PFSK-1 (cell line): ENCODE measurements around the gene RUNX1.

ENCODE experiments used
- FOXP2 ChIP-seq: optimal IDR thresholded peaks from 2 replicates; pipeline ENCODE3; 2011; ENCODE audit warnings: borderline replicate concordance, control low read depth, inconsistent platforms; ENCODE audit not compliant: insufficient read depth; ENCODE audit errors: extremely low read length, extremely low read depth
- POLR2AphosphoS5 ChIP-seq: IDR thresholded peaks from 2 replicates; pipeline ENCODE4 v1.6.1; 2012; ENCODE audit warnings: low read depth, mild to moderate bottlenecking, control low read depth, low read length, moderate library complexity
- SIN3A ChIP-seq: IDR thresholded peaks from 2 replicates; pipeline ENCODE4 v1.6.1; 2012; ENCODE audit warnings: mild to moderate bottlenecking, low read length, moderate library complexity, borderline replicate concordance; ENCODE audit not compliant: insufficient read depth
- TAF1 ChIP-seq: IDR thresholded peaks from 2 replicates; pipeline ENCODE4 v1.6.1; 2012; ENCODE audit warnings: low read length, control low read depth, borderline replicate concordance; ENCODE audit not compliant: insufficient read depth
- TF ChIP-seq, protein P1 (sequence below), 2 experiments: IDR thresholded peaks; 2 replicates each; pipeline versions ENCODE4 v1.6.1 to v1.8.0; 2011 to 2012; ENCODE audit warnings: low read depth in 2 of 2, low read length in 2 of 2, control low read depth in 1 of 2, inconsistent platforms in 1 of 2, mild to moderate bottlenecking in 1 of 2, moderate library complexity in 1 of 2; ENCODE audit not compliant: insufficient read depth in 1 of 2

RUNX1 gene

DNA sequence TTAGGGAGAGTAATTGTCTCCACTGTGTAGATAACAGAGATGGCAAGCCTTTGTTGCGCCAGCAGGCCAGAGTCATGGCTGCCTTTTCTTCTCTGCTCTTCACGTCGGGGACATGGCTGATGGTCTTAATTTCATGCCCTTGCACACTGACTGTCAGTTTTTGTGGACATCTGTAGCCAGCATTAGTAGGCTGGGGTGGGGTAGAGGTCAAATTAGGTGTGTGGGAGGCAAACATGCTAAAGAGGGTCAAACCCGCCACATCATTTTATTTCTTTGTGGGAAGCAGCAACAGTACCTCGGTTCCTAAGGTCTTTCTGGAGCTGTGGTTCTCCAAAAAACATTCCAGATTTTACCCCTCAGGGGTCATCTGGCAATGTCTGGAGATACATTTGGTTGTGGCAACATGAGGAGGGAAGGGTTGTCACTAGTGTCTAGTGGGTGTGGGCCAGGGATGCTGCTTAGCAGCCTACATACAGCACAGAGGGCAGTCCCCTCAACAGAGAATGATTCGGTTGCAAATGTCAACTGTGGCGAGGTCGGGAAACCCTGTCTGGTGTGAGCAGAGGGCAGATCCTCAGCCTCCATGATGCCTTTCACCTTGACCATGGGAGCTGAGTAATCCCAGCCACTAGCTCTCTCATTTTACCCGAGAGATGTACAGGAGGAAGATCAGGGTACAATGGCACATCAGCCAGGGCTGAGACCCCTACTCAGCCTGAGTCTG is 14.7 kb downstream of the RUNX1 start:
- TF ChIP-seq SIN3A (no peak), POLR2AphosphoS5 (no peak), FOXP2 (no peak), TAF1 (no peak)
- TF ChIP-seq, protein P1, sequence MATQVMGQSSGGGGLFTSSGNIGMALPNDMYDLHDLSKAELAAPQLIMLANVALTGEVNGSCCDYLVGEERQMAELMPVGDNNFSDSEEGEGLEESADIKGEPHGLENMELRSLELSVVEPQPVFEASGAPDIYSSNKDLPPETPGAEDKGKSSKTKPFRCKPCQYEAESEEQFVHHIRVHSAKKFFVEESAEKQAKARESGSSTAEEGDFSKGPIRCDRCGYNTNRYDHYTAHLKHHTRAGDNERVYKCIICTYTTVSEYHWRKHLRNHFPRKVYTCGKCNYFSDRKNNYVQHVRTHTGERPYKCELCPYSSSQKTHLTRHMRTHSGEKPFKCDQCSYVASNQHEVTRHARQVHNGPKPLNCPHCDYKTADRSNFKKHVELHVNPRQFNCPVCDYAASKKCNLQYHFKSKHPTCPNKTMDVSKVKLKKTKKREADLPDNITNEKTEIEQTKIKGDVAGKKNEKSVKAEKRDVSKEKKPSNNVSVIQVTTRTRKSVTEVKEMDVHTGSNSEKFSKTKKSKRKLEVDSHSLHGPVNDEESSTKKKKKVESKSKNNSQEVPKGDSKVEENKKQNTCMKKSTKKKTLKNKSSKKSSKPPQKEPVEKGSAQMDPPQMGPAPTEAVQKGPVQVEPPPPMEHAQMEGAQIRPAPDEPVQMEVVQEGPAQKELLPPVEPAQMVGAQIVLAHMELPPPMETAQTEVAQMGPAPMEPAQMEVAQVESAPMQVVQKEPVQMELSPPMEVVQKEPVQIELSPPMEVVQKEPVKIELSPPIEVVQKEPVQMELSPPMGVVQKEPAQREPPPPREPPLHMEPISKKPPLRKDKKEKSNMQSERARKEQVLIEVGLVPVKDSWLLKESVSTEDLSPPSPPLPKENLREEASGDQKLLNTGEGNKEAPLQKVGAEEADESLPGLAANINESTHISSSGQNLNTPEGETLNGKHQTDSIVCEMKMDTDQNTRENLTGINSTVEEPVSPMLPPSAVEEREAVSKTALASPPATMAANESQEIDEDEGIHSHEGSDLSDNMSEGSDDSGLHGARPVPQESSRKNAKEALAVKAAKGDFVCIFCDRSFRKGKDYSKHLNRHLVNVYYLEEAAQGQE (IDR thresholded peaks at IDR 0.05; ENCODE audit: insufficient read depth in 1 of 2, low read depth in 2 of 2, low read length in 2 of 2) = no peak

DNA sequence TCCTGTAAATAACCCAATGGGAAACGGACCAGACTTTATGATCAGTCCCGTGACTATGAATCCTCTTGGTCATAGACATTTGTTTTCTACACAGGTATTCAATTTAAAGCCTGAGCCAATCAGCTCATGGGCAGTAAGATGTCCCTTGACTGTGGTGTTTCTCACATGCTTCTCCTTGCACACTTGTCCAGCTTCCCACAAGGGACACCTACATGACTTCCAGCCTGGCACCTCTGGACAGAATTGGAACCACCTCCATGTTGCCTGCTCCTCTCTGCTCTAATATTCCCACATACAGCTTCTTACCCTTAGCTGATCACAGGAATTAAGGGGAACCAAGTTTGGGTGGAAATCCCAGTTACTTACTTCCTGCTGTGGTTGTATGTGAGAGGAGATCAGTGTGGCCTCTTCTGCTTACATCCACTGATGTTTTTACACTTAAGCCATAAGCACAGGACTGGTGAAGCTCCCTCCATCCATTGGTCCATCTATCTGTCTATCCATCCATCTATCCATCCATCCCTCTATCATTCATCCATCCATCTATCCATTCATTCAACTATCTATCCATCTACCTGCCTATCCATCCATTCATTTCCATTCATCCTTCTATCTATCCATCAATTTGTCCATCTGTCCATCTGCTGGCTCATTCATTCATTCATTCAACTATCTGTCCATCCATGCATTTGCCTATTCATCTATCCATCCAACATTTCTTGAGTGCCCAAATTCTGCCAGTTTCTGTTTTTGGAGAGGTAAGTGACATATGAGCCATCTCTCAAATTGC is 16.4 kb downstream of the RUNX1 start:
- no peak for TF ChIP-seq FOXP2
- TF ChIP-seq, protein P1 (IDR thresholded peaks at IDR 0.05; ENCODE audit: insufficient read depth in 1 of 2, low read depth in 2 of 2, low read length in 2 of 2) = no peak
- no peak for TF ChIP-seq POLR2AphosphoS5
- no peak for TF ChIP-seq SIN3A
- no peak for TF ChIP-seq TAF1

DNA sequence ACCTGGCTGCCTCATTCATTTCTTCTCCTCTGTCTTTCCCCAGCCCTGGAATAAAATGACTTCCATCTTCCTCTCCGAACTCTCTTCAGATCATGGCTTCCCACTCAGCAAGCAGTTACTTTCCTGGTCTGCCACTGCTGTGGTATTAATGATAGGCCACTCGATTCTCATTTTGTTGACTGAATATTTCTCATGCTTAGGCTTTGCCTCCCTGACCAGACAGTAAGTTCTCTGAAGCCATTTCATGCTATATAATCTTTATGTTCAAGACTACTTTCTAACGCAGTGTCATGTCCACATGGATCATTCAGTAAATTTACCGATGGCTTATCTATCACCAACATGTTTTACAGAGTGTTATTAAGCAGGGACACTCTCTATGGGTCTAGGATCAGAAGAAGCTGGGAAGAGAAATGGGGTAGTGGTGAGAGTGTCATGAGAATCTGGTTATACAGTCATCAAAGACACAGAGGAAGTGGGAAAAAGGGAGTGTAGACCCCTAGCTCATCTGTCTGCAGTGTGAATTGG is 20.6 kb downstream of the RUNX1 start:
- no peak for TF ChIP-seq FOXP2
- TF ChIP-seq, protein P1 (IDR thresholded peaks at IDR 0.05; ENCODE audit: insufficient read depth in 1 of 2, low read depth in 2 of 2, low read length in 2 of 2) = no peak
- TF ChIP-seq TAF1 = no peak
- TF ChIP-seq POLR2AphosphoS5 = no peak
- no peak for TF ChIP-seq SIN3A

DNA sequence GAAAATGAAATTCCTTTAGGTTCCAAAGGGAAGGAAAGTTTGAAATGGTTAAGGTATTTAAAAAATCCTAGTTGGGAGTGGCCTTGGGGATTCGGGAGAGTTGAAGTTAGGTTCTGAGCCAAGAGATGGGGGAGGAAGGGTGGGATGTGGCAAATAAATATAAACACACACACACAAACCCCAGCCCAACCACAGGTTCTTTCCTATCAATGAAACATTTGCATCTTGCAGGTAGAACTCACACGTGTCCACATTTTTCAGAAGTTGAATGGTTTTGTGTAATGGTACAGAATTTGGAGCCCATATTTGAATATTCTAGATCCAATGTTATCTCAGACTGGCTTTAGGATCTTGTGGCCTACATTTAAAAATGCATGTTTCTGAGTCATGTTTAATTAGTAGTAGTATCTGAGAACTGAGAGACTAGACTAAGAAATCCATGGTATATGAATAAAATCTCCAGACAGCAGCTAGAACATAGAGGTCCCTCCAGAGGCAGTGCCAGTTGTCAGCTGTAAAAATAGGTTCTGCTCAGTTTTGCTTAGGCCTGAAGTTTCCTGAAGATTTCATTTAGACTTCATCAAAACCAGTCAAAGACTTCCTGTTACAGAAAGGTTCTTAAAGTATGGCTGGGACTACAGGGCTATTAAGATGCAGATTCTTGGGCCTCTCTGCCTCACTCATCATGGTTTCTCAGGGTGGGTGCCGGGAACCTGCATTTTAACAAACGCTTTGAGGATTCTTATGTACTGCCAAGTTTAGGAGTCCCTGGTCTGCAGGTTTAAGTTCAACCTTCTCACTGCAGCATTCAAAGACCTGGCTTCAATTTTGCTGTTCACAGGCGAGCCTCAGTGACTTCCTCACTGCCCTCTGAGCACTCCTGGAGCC is 21.3 kb downstream of the RUNX1 start:
- TF ChIP-seq POLR2AphosphoS5 = no peak
- no peak for TF ChIP-seq FOXP2

DNA sequence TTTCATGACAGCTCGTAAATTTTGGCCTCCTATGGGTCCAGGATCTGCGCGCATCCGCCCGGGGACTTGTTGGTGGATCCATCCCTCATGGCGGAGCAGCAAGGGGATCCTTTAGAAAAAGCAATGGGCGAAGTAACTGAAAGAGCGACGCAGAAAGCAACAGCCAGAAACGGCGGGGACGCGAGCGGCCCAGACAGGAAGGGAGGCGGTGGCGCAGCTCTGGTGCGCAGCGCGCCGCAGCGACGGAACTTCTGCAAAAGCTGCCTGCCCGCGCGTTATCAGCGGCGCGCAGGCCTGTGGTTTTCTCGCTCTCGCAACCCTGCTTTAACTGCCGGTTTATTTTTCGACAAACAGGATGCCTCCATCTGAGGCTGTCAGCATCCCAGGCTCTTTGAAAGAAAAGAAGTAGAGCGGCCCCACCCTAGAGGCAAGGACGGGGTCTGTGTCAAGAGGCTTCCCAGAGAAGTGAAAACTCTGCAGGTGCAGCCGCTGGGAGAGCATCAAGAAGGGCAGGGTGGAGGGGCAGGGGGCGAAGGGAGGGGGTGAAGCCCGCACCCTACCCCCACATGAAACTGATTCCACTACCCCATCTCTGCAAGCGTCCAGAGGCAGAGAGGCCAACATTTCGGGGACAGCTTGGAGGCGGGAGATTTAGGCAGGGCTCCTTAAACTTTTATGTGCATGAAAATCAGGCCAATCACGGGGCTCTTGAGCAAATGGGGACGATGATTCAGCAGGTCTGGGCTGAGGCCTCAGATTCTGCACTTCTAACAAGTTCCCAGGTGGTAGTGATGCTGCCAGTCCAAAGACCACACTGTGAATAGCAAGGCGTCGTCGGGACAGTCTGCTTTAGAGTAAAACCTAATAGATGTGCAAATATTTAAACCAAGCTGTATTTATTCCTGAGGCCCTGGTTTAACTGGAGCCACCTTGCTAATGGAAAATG is 22.2 kb downstream of the RUNX1 start:
- TF ChIP-seq, protein P1 (IDR thresholded peaks at IDR 0.05; ENCODE audit: insufficient read depth in 1 of 2, low read depth in 2 of 2, low read length in 2 of 2) = no peak
- TF ChIP-seq POLR2AphosphoS5 = no peak
- TF ChIP-seq TAF1 = no peak
- no peak for TF ChIP-seq SIN3A
- TF ChIP-seq FOXP2 = peak; percentile 10
